GM18505 (cell line): ENCODE measurements around the gene IRX4.

Source experiments
- ATAC-seq: cut with Tn5 transposase; IDR thresholded peaks from one replicate; pipeline ENCODE4 v1.9.1; 2021; ENCODE audit not compliant: unreplicated experiment
- POLR2A ChIP-seq: IDR thresholded peaks from 4 replicates; pipeline ENCODE4 v1.6.1; 2011; ENCODE audit warnings: borderline replicate concordance; ENCODE audit not compliant: insufficient read depth, insufficient read length; ENCODE audit errors: extremely low read depth

IRX4 gene

GRCh38 chr5:1882337-1883119, at the start of gene IRX4:
IRX4 (minus strand) TSS chr5:1882925; CDS start chr5:1882647, 278 bp downstream.
- ATAC-seq = no peak
- TF ChIP-seq POLR2A = no peak

- no peak for ATAC-seq
- no peak for TF ChIP-seq POLR2A
Measured at GRCh38 chr5:1931604-1932231, 49.0 kb upstream of the IRX4 start.

GRCh38 chr5:1930880-1931603, 48.3 kb upstream of the IRX4 start:
- no peak for ATAC-seq
- no peak for TF ChIP-seq POLR2A

GRCh38 chr5:1930501-1930879, 47.8 kb upstream of the IRX4 start:
- no peak for TF ChIP-seq POLR2A
- no peak for ATAC-seq

- no peak for TF ChIP-seq POLR2A
- ATAC-seq = no peak
Measured at GRCh38 chr5:1929108-1929991, 46.6 kb upstream of the IRX4 start.

GRCh38 chr5:1926471-1927341, 44.0 kb upstream of the IRX4 start:
- TF ChIP-seq POLR2A = no peak
- no peak for ATAC-seq

- no peak for TF ChIP-seq POLR2A
- ATAC-seq = no peak
Measured at GRCh38 chr5:1926071-1926440, 43.3 kb upstream of the IRX4 start.

- ATAC-seq = no peak
- TF ChIP-seq POLR2A = no peak
Measured at GRCh38 chr5:1925111-1926070, 42.7 kb upstream of the IRX4 start.

GRCh38 chr5:1923766-1924165, 41.0 kb upstream of the IRX4 start:
- no peak for TF ChIP-seq POLR2A
- ATAC-seq = no peak

GRCh38 chr5:1923341-1923740, 40.6 kb upstream of the IRX4 start:
- no peak for TF ChIP-seq POLR2A
- ATAC-seq = no peak

GRCh38 chr5:1921711-1922110, 39.0 kb upstream of the IRX4 start:
- no peak for ATAC-seq
- TF ChIP-seq POLR2A = no peak
